A549 (cell line): ENCODE data around the gene SYT13.

Source experiments
- CBX2 ChIP-seq: fragments of 200-600 bp; sonication (generic); IDR thresholded peaks from 2 replicates; pipeline ENCODE4 v1.6.1; 2016; ENCODE audit warnings: low read depth, mild to moderate bottlenecking, borderline replicate concordance
- CTCF ChIP-seq: fragments of >200 bp; sonication (Bioruptor Twin); formaldehyde crosslinking; IDR thresholded peaks from 3 replicates; pipeline ENCODE4 v1.5.1; 2016
- MAFK ChIP-seq: fragments of 450-650 bp; IDR thresholded peaks from 2 replicates; pipeline ENCODE4 v1.6.1; 2014; ENCODE audit not compliant: partially characterized antibody
- MAZ ChIP-seq: fragments of 150-350 bp; IDR thresholded peaks from 2 replicates; pipeline ENCODE4 v1.6.1; 2014; ENCODE audit warnings: antibody characterized with exemption, low read depth, low read length, borderline replicate concordance
- POLR2A ChIP-seq: IDR thresholded peaks from 2 replicates; pipeline ENCODE4 v1.6.1; 2012; ENCODE audit warnings: mild to moderate bottlenecking, low read length
- SREBF2 ChIP-seq: fragments of 450-650 bp; IDR thresholded peaks from 2 replicates; pipeline ENCODE4 v1.6.1; 2014; ENCODE audit warnings: mild to moderate bottlenecking, moderate library complexity
- TF ChIP-seq, protein P1 (sequence below): fragments of 250-450 bp; sonication (Bioruptor Pico); IDR thresholded peaks from 2 replicates; pipeline ENCODE4 v1.5.0; 2020; ENCODE audit warnings: low read depth, mild to moderate bottlenecking, moderate library complexity

GRCh38 chr11:45225277-45225676 is 60.9 kb downstream of the SYT13 start:
- no peak for TF ChIP-seq SREBF2
- TF ChIP-seq, protein P1, sequence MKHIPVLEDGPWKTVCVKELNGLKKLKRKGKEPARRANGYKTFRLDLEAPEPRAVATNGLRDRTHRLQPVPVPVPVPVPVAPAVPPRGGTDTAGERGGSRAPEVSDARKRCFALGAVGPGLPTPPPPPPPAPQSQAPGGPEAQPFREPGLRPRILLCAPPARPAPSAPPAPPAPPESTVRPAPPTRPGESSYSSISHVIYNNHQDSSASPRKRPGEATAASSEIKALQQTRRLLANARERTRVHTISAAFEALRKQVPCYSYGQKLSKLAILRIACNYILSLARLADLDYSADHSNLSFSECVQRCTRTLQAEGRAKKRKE = no peak
- no peak for TF ChIP-seq CTCF
- TF ChIP-seq MAFK = no peak
- TF ChIP-seq MAZ = no peak
- no peak for TF ChIP-seq POLR2A
- TF ChIP-seq CBX2 = no peak
